GM18502 (cell line): Measurements from ENCODE around the gene TPMT.
"Not testable (repeated sequence)": the region's sequence is repeated elsewhere in the genome, so short reads cannot be mapped to it uniquely, and the experiment has no call there.

ENCODE experiments used
- ATAC-seq: cut with Tn5 transposase; IDR thresholded peaks from one replicate; pipeline ENCODE4 v1.9.1; 2021; ENCODE audit warnings: mild to moderate bottlenecking; ENCODE audit not compliant: unreplicated experiment, poor library complexity

TPMT gene

DNA sequence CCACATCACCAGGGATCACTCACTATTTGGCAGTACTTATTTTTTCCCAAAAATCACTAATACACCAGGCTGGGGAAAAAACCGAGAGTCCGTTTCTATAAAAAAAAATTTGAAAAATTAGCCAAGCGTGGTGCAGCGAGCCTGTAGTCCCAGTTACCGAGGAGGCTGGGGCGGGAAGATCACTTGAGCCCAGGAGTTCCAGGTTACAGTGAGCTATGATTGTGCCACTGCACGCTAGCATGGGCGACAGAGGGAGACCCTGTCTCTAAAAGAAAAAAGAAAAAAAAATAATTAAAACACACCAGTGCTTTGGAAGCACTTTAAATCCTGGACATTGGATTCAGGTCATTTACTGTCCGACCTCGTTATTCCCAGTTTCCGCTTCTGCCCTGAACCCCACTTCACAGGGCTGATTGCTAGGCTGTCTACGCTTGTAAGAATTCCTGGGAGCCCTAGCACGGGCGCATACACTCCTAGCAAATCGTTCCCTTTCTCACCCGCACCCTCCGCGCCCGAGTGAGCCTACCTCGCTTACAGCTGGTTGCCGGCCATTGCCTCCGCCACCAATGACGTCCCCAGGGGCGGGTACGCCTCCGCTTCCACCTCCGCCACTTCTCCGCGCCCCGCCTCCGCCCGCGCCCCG is at the start of gene TPMT:
Gene TPMT (minus strand): TSS at position 571 of the 643 bp plus-strand sequence. CDS start 5,950 bp downstream, outside the sequence.
- ATAC-seq = peak; percentile 56

- no peak for ATAC-seq
These were observed 48.9 kb upstream of the TPMT start for GRCh38 chr6:18203786-18204185.

DNA sequence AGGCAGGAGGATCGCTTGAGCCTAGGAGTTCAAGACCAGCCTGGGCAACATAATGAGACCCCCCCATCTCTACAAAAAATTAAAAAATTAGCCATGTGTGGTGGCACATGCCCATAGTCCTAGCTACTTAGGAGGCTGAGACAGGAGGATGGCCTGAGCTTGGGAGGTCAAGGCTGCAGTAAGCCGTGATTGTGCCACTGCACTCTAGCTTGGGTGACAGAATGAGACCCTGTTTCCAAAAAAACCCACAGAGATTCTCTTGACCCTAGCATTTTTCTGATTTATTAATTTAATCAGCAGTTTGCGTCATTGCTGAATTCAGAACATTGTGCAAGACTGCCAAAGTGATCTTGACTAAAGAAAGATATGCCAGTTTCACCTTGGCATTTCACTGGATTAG is 37.1 kb upstream of the TPMT start:
- ATAC-seq = no peak

- no peak for ATAC-seq
These were observed 34.3 kb upstream of the TPMT start for GRCh38 chr6:18189196-18189595.

GRCh38 chr6:18187701-18188100 is 32.8 kb upstream of the TPMT start:
- ATAC-seq = no peak

DNA sequence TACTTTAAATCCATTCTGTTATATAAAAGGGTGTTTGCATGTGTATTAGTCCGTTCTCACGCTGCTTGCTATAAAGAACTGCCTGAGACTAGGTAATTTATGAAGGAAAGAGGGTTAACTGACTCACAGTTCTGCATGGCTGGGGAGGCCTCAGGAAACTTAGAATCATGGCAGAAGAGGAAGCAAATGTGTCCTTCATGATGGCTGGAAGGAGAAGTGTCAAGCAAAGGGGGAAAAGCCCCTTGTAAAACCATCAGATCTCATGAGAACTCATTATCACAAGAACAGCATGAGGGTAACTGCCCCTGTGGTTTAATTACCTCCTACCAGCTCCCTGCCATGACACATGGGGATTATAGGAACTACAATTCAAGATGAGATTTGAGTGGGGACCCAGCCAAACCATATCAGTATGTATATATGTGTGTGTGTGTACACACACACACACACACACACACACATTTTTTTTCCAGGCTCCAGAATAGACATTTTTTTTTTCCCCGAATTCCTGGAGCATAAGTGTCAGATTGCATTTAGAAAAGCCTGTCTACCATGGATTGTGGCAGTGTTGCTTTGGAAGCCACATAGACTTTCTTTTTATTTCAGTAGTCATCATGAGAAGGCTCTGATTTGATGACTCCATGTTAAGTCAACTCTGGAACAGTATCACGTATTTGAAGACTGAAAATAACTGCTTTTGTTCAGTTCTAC is 31.8 kb upstream of the TPMT start:
- ATAC-seq = peak; percentile 50

GRCh38 chr6:18186033-18186432 is 31.2 kb upstream of the TPMT start:
- peak; percentile 66 for ATAC-seq

- ATAC-seq = no peak
These were observed 30.7 kb upstream of the TPMT start for GRCh38 chr6:18185624-18186023.

- no peak for ATAC-seq
These were observed 28.9 kb upstream of the TPMT start for GRCh38 chr6:18183766-18184165.

DNA sequence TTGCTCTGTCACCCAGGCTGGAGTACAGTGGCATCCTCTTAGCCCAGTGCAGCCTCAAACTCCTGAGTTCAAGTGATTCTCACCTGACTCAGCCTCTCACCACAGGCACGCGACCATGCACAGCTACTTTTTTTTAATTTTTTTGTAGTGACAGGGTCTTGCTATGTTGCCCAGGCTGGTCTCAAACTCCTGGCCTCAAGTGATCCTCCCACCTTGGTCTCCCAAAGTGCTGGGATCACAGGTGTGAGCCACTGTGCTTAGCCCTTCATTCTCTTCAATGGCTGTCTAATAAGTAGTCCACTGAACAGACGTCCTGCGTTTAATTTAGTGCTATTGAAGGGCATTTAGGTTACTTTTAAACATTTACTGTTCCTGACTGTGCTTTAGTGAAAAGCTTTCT is 27.7 kb upstream of the TPMT start:
- no peak for ATAC-seq

DNA sequence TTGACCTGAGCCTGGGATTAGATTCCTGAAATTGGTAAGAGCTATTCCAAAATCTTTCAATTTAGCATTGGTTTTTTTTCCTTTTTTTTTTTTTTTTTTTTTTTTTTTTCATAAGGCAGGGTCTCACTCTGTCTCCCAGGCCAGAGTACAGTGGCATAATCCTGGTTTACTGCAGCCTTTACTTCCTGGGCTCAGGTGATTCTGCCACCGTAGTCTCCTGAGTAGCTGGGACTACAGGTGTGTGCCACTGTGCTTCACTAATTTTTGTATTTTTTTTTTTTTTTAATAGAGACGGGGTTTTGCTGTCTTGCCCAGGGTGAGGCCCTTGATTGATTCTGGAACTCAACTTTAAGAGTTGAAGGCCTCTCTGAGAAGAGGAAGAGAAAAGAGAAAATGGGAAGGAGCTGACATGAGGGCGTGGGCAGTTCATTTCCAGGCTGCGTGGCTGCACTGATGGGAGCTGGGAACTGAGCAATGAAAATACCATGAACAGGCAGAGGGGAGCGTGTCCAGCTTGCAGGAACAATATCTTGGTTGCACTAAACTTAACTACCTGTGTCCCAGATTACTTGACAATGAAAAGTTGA is 25.0 kb upstream of the TPMT start:
- ATAC-seq = no peak

DNA sequence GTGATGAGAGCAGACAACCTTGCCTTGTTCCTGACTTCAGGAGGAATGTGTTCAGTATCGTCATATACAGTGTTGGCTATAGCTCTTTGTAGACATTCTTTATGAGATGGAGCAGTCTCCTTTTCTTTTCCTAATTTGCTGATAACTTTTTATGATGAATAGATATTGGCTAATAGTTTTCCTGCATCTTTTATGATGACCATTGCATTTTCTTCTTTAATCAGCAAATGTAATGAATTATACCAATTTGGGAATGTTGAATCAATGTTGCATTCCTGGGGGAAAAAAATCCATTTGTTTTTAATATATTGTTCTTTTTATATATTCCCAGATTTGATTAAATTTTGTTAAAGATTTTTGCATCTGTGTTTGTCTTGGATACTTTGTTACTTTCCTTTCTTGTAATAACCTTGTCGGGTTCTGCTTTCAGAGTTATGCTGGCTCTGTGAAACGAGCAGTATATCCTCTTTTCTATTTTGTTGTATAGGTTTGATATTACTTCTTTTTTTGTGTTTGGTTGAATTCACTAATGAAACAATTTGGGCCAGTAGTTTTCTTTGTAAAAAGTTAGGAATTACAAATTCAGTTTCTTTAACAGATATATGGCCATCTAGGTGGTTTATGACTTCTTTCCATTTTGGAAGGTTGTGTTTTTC is 24.2 kb upstream of the TPMT start:
- ATAC-seq = no peak

DNA sequence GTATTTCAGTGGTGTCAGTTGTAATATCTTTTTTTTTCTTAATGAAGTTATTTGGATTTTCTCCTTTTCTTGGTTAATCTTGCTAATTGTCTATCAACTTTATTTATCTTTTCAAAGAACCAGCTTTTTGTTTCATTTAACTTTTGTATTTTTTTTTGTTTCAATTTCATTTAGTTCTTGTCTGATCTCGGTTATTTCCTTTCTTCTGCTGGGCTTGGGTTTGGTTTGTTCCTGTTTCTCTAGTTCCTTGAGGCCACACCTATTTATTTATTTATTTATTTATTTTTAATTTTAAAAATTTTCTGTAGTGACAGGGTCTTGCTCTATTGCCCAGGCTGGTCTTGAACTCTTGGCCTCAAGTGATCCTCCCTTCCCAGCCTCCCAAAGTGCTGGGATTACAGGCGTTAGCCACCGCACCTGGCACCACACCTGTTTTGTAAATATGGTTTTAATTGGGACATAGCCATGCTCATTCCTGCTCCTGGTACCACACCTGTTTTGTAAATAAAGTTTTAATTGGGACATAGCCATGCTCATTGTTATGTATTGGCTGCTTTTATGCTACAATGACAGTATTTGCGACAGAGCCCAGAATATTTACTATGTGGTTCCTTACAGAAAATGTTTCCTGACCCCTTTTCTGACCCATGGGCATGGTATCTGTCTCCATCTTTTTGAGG is 22.5 kb upstream of the TPMT start:
- no peak for ATAC-seq

GRCh38 chr6:18176198-18176597 is 21.3 kb upstream of the TPMT start:
- not testable (repeated sequence) for ATAC-seq

- ATAC-seq = no peak
These were observed 17.0 kb upstream of the TPMT start for GRCh38 chr6:18171871-18172270.

- ATAC-seq = no peak
These were observed 13.4 kb upstream of the TPMT start for GRCh38 chr6:18168264-18168663.

DNA sequence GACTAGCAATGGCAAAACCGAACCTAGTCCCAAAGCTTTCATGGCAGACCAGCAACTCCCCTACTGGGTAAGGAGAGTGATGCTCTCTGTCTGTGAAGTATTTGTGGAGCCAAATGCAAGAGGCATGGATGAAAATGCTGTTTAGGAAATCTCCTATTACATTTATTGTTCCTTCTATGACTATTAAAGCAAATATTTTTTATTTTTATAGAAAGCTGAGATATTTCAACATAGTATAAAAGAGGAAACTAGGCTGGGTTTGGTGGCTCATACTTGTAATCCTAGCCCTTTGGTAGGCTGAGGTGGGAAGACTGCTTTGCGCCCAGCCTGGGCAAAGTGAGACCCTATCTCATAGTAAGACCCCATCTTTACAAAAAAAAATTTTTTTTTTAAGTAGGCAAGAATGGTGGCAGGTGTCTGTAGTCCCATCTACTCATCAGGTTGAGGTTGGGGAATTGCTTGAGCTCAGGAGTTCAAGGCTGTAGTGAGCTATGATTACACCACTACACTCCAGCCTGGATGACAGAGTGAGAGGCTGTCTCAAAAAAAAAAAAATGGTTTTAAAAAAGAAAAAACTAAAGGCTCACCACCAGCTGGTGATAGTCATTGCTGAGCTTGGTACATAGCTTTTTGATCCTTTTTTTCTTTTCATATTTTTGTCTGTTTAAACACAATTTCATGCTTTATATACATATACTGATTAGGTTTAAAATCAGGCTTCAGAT is 11.6 kb upstream of the TPMT start:
- ATAC-seq = no peak

- ATAC-seq = no peak
These were observed 10.9 kb upstream of the TPMT start for GRCh38 chr6:18165751-18166150.

DNA sequence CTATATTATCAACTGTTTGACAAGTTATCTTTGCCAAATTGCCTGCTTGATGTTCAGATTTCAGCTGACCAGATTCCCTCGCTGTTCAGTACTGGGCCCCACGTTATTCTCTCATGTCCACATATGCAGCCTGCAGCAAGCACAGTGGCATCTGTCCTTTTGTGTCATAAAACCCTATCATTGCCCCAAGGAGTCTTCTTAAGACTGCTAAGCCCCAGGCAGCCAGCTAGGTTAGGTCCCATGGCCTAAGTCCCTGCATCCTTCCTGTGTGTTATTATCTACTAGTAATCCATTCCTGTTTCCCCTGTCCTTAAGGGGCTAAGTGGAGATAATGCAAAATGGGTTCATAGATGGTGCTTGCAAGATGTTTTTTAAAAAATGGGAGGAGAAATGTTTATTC is 7.5 kb upstream of the TPMT start:
- no peak for ATAC-seq

DNA sequence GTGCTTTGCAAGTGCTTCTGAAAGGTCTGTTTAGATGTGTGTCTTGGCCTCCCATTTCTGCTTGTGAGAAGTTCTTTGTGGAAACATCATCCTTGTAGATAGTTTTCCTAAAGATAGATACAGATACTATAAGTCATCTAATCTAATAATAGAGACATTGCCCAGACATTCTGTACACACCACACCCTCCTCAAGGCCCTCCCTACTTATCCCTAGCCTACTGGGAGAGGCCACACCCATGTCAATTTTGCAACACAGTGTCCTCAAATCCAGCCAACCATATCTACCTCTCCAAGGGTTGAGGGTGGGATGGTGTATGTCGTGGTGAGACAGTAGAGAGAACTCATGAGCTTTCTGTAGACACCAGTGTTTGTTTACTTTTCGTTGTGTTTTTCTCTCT is 6.6 kb upstream of the TPMT start:
- no peak for ATAC-seq
